ENCODE results near the gene KCNH4. TPM values are rescaled to one million over a fixed set of nuclear protein-coding genes. Genes with fewer than 3 reads are reported as not detected.
A peak's percentile ranks its signal among the peaks of the same experiment; 100 is the strongest.
"Not testable (repeated sequence)": the region's sequence is repeated elsewhere in the genome, so short reads cannot be mapped to it uniquely, and the experiment has no call there.

The KCNH4 gene
- total RNA-seq, 1 donor from 2014 or later = not detected

DNA sequence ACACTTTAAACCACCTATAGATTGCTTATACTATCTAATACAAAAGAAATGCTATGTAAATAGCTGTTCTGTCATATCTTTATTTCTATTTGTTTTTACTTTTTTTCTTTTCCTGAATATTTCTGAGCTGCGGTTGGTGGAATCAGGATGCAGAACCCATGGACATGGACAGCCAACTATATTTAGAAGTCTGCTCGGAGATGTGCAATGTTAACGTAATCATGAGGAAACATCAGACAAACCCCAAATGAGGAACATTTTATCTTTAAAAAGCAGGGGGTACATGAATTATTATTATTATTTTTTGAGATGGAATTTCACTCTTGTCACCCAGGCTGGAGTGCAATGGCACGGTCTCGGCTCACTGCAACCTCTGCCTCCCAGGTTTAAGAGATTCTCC lies 44.7 kb upstream of the KCNH4 start:
- Histone ChIP-seq H3K27me3 (no peaks in the 10 kb centered on the region), H3K36me3 (no peaks in the 10 kb centered on the region), H3K4me3 (no peak overlapping the region), H2AFZ (replicated peaks) (no peak overlapping the region), H3K27ac (no peak overlapping the region), H3K9me3 (ENCODE audit: low read depth) (no peaks in the 10 kb centered on the region), H3K79me2 (ENCODE audit: low read depth) (peaks cover 6% of the 10 kb centered on the region), H3K4me1 (no peaks in the 10 kb centered on the region), H4K20me1 (ENCODE audit: low read depth) (peaks cover 5% of the 10 kb centered on the region), H3K4me2 (no peak overlapping the region), H3F3A (ENCODE audit: low read depth) (no peaks in the 10 kb centered on the region), H3K9ac (no peak overlapping the region)
- peaks cover 19% of the 10 kb centered on the region for H3K36me3 Mint-ChIP-seq
- H3K27ac Mint-ChIP-seq = no peak overlapping the region
- no peak overlapping the region for H3K4me3 Mint-ChIP-seq
- H3K9me3 Mint-ChIP-seq = no peaks in the 10 kb centered on the region
- no peaks in the 10 kb centered on the region for H3K4me1 Mint-ChIP-seq
- peaks cover 2% of the 10 kb centered on the region for H3K27me3 Mint-ChIP-seq (ENCODE audit: insufficient read depth, low read depth)
- TF ChIP-seq, protein P1, sequence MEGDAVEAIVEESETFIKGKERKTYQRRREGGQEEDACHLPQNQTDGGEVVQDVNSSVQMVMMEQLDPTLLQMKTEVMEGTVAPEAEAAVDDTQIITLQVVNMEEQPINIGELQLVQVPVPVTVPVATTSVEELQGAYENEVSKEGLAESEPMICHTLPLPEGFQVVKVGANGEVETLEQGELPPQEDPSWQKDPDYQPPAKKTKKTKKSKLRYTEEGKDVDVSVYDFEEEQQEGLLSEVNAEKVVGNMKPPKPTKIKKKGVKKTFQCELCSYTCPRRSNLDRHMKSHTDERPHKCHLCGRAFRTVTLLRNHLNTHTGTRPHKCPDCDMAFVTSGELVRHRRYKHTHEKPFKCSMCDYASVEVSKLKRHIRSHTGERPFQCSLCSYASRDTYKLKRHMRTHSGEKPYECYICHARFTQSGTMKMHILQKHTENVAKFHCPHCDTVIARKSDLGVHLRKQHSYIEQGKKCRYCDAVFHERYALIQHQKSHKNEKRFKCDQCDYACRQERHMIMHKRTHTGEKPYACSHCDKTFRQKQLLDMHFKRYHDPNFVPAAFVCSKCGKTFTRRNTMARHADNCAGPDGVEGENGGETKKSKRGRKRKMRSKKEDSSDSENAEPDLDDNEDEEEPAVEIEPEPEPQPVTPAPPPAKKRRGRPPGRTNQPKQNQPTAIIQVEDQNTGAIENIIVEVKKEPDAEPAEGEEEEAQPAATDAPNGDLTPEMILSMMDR (IDR thresholded peaks at IDR 0.05) = no peak
- TF ChIP-seq EZH2phosphoT487 (IDR thresholded peaks at IDR 0.05) = no peak
- no peak for TF ChIP-seq EZH2 (IDR thresholded peaks at IDR 0.05)
- DNase-seq (ENCODE audit: low spot score) = no peak

GRCh38 chr17:42224651-42225050 lies 43.7 kb upstream of the KCNH4 start:
- no peak overlapping the region for H3K4me3 Mint-ChIP-seq
- Histone ChIP-seq H3K9me3 (ENCODE audit: low read depth) (no peaks in the 10 kb centered on the region), H4K20me1 (ENCODE audit: low read depth) (peaks cover 5% of the 10 kb centered on the region), H3K9ac (no peak overlapping the region), H3K36me3 (no peaks in the 10 kb centered on the region), H3K4me1 (no peaks in the 10 kb centered on the region), H3K4me2 (no peak overlapping the region), H3K79me2 (ENCODE audit: low read depth) (peaks cover 2% of the 10 kb centered on the region), H3K27ac (no peak overlapping the region), H2AFZ (replicated peaks) (no peak overlapping the region), H3K27me3 (no peaks in the 10 kb centered on the region), H3K4me3 (no peak overlapping the region), H3F3A (ENCODE audit: low read depth) (no peaks in the 10 kb centered on the region)
- H3K4me1 Mint-ChIP-seq = no peaks in the 10 kb centered on the region
- H3K27me3 Mint-ChIP-seq (ENCODE audit: insufficient read depth, low read depth) = peaks cover 2% of the 10 kb centered on the region
- no peak for DNase-seq (ENCODE audit: low spot score)
- H3K27ac Mint-ChIP-seq = no peak overlapping the region
- peaks cover 21% of the 10 kb centered on the region for H3K36me3 Mint-ChIP-seq
- H3K9me3 Mint-ChIP-seq = no peaks in the 10 kb centered on the region
- TF ChIP-seq EZH2 (IDR thresholded peaks at IDR 0.05) (no peak), EZH2phosphoT487 (IDR thresholded peaks at IDR 0.05) (no peak)

- peak; percentile 71 for DNase-seq (ENCODE audit: low spot score)
- Histone ChIP-seq H3K27ac (no peak overlapping the region), H3K36me3 (no peaks in the 10 kb centered on the region), H3K27me3 (no peaks in the 10 kb centered on the region), H3F3A (ENCODE audit: low read depth) (no peaks in the 10 kb centered on the region), H4K20me1 (ENCODE audit: low read depth) (no peaks in the 10 kb centered on the region), H2AFZ (replicated peaks) (no peak overlapping the region), H3K4me2 (no peak overlapping the region), H3K9me3 (ENCODE audit: low read depth) (no peaks in the 10 kb centered on the region), H3K4me3 (no peak overlapping the region), H3K4me1 (no peaks in the 10 kb centered on the region), H3K79me2 (ENCODE audit: low read depth) (no peaks in the 10 kb centered on the region), H3K9ac (no peak overlapping the region)
- Mint-ChIP-seq H3K27ac (no peak overlapping the region), H3K4me3 (no peak overlapping the region), H3K4me1 (no peaks in the 10 kb centered on the region), H3K9me3 (no peaks in the 10 kb centered on the region), H3K36me3 (peaks cover 28% of the 10 kb centered on the region), H3K27me3 (ENCODE audit: insufficient read depth, low read depth) (peaks cover 2% of the 10 kb centered on the region)
- no peak for TF ChIP-seq EZH2 (IDR thresholded peaks at IDR 0.05)
- no peak for TF ChIP-seq EZH2phosphoT487 (IDR thresholded peaks at IDR 0.05)
- TF ChIP-seq, protein P1 (IDR thresholded peaks at IDR 0.05) = peak; percentile 77
Observed at GRCh38 chr17:42221886-42222745, 41.2 kb upstream of the KCNH4 start.

DNA sequence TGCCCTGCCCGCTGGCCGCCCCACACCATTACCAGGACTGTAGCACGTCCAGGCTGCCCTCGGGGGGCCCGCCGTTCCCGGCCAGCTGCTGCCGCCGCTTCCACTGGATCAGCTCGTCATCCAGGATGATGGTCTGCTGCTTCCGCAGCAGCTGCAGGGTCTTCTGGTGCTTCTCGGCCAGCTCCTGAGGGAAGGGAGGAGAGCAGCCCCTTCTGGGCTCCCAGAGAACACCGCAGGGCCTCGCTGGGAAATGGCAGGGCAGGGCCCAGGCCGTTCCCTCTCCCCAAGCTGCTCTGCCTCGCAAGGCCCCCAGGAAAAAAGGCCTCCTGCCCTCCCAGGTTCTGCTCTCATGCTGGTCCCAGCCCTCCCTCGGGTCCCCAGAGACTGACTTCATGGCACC lies 38.3 kb upstream of the KCNH4 start:
- H4K20me1 ChIP-seq (ENCODE audit: low read depth); H3K27ac Mint-ChIP-seq; DNase-seq (ENCODE audit: low spot score); H2AFZ ChIP-seq (replicated peaks); H3K4me1 Mint-ChIP-seq; H3K36me3 ChIP-seq; H3K9me3 ChIP-seq (ENCODE audit: low read depth); H3F3A ChIP-seq (ENCODE audit: low read depth); H3K27me3 ChIP-seq; H3K4me1 ChIP-seq; H3K4me3 Mint-ChIP-seq; H3K27me3 Mint-ChIP-seq (ENCODE audit: insufficient read depth, low read depth); H3K4me3 ChIP-seq; H3K79me2 ChIP-seq (ENCODE audit: low read depth); H3K4me2 ChIP-seq; H3K27ac ChIP-seq; H3K9me3 Mint-ChIP-seq; H3K9ac ChIP-seq: not testable (repeated sequence)
- H3K36me3 Mint-ChIP-seq = peaks cover 25% of the 10 kb centered on the region
